Hematopoietic multipotent progenitor cell treated with erythropoietin and hydrocortisone succinate and interleukin-3 and kit ligand, for 6 days (in vitro differentiated cells): ENCODE results near the gene ATF1.

Experiments used
- DNase-seq: peaks from one replicate; pipeline ENCODE4 v3.0.0-alpha.2; 2015

The ATF1 gene

DNA sequence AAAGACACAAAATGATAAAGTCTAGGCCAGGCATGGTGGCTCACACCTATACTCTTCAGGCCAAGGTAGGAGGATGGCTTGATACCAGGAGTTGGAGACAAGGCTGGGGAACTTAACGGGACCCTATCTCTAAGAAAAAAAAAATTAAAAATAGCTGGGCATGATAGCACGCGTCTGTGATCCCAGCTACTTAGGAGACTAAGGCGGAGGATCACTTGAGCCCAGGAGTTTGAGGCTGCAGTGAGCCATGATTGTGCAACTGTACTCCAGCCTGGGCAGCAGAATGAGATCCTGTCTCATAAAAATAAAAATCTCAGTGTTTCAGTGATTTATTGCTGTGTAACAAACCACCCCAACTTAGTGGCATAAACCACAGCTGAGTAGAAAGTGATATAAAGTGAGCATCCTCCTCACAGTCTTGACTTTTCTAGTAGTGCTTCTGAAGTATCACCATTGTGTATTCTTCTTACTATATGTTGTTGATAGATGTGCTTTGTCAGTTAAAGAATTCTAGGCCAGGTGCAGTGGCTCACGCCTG lies 10.6 kb upstream of the ATF1 start:
- DNase-seq: no peak

DNA sequence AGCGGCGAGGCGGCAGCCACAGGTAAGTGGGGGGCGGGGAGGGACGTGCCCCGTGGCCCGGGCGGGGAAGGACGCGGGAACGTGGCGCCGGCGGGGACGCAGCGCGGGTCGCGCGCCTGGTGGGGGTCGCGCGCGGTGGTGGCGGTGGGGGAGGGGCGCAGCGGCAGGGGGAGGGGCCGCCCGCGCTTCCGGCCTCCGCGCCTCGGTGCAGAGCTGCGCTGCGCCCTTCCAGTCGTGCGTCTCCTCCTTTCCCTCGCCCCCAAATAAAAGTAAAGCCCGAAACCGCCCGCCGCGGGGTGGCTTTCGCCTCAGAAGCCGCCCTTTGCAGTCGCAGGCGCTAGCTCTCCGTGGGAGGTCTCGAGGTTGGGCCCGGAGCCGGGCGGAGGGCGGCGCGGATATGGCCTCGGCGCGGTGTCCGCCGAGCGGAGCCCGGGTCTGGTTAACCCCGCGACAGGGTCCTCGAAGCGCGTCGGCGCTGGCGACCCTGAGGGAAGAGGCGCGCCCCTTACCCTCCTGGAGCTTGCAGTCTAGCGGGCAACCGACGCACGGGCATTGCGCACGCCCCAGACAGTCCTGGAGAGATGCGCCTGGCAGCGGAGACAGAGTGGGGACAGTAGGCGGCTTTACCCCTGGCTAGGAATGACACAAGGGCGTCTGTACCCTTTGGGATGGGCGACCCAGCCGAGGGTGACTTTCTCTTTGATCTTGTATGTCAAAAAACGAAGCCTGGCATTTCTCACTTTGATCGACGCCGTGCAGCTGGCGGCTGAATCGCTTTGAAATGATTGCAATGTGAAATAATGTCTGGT lies 589 bp downstream of the ATF1 start:
- DNase-seq: peak; percentile 72

DNA sequence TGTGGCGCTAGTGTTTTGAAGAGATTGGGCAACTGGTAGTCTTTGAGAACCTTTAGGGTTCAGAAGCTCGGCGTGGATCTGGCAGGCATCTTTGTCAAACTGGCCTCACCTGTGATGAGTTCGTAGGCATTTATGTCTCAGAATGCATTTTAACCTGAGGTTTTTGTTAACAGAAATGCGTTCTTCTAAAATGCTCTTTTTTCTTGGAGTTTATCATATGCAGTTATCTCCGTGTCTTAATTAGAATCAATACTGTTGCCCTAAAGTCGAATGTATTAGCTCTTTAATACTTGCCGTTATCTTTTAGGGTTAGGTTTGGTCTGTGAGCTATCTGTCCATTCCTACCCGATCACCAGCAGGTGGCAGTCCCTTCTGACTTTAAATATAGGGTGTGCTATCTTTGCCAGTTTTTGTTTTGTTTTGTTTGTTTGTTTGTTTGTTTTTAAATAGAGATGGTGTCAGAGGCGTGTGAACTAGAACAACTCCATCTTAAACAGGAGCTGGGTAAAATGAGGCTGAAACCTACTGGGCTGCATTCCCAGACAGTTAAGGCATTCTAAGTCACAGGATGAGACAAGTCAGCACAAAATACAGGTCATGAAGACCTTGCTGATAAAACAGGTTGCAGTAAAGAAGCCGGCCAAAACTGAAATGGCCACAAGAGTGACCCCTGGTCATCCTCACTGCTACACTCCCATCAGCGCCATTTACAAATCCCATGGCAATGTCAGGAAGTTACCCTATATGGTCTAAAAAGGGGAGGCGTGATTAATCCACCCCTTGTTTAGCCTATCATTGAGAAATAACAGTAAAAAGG lies 1.4 kb downstream of the ATF1 start:
- DNase-seq: peak; percentile 87

DNA sequence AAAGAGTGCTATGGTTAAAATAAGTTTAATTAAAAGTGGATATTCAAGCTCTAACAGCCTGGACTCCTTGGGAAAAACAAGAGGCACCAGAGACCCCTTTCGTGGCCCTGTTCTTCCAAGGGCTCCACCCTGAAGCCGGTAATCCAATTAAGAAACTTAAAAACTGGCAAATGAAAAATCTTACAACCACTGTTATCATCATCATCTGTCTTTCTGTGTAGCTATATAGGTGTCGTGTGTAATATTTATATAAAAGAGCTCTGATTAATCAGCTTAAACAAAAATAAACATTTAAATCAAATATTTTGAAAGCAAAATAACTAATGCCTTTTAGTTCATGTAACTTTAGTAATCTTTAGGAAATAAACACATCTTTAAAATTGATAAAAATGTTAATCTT lies 4.5 kb downstream of the ATF1 start:
- DNase-seq: no peak

DNA sequence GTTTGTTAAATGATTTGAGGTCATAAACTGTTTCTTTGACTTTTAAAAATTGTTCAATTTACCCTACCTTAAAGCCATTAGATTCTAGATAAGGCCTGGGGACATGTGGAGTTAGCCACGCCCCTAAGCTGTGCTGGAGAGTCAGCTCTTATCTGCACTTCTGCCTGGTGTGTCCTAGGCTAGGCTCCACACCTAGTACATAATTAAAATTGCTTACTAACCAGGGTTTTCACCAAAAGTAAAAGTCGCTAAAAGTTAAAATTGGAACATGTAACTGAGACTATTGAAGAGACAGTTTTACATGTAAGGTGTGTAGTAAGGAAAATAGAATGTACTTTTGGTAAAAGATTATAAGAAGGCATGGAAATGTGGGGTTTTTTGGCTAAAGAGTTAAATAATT lies 4.9 kb downstream of the ATF1 start:
- DNase-seq: peak; percentile 91

DNA sequence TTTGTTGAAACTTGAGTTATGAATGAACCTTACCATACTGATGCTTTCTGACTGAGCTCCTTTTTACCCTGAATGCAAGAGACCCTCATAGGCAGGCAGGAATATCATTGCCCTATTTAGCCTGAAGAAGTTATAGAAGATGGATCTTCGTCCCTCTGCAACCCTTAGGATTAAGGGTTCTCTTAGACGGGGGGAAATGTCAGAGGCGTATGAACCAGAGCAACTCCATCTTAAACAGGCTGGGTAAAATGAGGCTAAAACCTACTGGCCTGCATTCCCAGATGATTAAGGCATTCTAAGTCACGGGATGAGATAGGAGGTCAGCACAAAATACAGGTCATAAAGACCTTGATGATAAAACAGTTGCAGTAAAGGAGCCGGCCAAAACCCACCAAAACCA lies 7.5 kb downstream of the ATF1 start:
- no peak for DNase-seq

DNA sequence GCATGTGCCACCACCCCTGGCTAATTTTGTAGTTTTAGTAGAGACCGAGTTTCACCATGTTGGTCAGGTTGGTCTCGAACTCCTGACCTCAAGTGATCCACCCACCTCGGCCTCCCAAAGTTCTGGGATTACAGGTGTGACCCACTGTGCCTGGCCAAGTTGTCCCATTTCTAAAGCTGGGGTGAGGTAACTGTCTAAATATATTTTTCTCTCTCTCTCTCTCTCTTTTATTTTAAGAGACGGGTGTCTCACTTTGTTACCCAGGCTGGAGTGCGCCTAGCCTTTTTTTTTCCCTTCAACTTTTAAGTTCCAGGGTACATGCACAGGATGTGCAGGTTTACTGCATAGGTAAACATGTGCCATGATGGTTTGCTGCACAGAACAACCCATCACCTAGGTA lies 8.6 kb downstream of the ATF1 start:
- no peak for DNase-seq

DNA sequence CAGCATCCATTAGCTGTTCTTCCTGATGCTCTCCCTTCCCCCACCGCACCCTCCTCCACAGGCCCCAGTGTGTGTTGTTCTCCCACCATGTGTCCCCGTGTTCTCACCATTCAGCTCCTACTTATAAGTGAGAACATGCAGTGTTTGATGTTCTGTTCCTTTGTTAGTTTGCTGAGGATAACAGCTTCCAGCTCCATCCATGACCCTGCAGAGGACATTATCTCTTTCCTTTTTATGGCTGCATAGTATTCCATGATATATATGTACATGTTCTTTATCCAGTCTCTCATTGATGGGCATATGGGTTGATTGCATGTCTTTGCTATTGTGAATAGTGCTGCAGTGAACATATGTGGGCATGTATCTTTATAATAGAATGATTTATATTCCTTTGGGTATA lies 9.0 kb downstream of the ATF1 start:
- DNase-seq: no peak

DNA sequence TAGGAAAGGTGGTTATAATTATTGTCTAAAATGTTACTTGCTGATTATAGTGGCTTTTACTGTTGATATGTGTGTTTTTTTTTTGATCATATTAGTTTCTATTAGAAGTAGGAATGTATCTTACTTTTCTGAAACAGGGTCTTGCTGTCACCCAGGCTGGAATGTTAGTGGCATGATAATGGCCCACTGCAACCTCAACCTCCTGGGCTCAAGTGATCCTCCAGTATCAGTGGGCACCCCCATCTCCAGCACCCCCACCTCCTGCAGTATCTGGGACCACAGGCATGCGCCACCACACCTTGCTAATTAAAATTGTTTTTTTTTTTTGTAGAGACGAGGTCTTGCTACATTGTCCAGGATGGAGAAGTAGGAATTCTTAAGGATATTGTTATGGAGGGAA lies 11.3 kb downstream of the ATF1 start:
- DNase-seq: peak; percentile 67

DNA sequence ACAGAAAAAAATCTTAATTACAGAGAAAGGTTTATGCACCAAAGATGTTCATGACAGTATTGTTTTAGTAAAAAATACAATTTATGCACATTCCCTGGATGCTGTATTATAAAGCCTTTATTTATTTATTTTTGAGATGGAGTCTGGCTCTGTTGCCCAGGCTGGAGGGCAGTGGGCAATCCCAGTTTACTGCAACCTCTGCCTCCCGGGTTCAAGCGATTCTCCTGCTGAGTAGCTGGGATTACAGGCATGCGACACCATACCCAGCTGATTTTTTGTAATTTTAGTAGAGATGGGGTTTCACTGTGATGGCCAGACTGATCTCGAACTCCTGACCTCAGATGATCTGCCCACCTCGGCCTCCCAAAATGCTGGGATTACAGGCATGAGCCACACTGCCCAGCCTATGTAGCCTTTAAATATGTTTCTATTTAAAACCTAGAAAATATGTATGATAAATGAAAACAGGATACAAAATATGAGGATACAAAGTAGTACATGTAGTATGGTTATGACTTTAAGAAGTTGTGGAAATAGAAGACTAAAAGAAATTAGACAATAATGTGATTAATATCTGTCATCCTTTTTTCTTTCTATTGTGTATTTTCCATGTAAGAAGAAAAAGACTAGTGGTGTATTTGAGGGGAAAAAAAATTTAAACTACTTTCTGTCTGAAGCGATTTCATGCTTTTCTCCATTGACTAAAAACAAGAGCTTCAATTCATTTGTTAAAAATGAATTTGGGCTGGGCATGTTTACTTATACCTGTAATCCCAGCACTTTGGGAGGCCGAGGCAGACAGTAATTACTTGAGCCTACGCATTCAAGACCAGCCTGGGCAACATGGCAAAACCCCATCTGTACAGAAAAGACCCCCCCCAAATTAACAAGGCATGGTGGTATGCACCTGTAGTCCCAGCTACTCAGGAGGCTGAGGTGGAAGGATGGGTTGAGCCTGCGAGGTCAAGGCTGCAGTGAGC lies 13.1 kb downstream of the ATF1 start:
- DNase-seq: no peak

DNA sequence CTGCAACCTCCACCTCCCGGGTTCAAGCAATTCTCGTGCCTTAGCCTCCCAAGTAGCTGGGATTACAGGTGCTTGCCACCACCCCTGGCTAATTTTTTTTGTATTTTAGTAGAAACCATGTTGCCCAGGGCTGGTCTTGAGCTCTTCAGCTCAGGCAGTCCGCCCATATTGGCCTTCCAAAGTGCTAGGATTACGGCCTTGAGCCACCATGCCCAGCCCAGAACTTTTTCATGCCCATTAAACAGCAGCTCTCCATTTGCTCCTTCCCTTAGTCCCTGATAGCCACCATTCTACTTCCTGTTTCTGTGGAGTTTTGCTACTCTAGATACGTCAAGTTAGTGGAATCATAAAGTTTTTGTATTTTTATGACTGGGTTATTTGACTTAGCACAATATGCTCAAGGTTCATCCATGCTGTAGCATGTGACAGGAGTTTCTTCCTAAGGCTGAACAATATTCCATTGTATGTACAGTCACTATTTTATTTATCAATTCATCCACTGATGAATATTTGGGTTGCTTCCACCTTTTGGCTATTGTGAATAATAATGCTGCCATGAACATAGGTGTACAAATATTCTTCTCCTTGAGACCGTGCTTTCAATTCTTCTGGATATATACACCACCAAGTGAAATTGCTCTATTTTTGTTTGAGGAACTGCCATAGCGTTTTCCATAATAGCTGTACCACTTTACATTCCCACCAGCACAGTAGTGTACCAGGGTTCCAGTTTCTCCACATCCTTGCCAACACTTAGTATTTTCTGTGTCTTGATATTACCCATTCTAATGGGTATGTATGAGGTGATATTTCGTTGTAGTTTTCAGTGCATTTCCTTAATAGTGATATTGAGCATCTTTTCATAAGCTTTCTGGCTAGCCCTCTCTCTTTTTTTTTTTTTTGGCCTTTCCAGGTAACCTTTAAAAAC lies 15.0 kb downstream of the ATF1 start:
- no peak for DNase-seq

DNA sequence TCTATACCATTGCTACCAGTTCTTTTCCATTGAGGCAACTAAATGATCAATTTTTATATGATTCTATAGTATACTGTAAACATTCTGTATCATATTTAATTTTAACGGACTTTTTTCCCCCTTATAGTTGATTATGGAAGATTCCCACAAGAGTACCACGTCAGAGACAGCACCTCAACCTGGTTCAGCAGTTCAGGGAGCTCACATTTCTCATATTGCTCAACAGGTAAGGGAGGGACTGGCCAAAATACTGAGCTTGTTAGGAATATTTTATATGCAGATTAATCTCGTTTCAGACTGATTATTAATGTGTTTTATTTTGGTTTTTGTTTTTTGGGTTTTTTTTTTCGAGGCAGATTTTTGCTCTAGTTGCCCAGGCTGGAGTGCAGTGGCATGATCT lies 16.1 kb downstream of the ATF1 start:
- DNase-seq: no peak

DNA sequence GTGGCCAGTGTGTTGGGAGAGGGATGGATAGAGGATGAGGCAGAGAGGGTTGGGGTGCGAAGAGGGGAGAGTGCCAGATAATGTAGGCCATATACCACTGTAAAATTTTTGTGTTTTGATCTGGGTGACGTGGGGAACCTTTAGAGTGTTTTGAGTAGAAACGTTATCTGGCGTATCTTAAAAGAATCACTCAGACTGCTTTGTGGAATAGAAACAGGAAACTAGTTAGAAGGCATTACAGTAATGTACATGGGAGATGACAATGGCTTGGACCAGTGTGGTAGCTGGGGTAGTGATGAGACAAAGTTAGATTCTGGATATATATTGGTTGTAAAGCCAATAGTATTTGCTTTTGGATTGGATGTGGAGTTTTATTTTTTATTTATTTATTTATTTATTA lies 20.6 kb downstream of the ATF1 start:
- no peak for DNase-seq

DNA sequence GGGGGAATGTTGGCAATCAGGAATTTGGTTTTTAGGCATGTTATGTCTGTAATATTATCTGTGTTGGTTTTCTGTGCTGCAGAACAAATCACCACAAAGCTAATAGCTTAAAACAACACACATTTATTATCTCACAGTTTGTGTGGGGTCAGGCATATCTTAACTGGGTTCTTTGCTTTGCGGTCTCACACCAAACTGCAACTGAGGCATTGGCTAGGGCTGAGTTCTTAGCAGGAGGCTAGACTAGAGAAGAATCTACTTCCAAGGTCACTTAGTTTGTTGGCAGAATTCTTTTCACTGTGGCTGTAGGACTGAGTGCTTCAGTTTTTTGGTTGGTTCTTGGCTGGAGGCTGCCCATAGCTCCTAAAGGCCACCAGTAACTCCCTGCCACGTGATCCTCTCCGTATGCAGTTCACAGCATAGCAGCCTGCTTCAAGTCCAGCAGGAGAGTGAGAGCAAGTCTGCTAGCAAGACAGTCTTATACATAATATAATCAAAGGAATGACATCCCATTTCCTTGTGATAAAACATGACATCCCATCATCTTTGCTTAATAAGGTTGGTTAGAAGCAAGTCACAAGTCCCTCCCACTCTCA lies 21.6 kb downstream of the ATF1 start:
- DNase-seq: no peak

DNA sequence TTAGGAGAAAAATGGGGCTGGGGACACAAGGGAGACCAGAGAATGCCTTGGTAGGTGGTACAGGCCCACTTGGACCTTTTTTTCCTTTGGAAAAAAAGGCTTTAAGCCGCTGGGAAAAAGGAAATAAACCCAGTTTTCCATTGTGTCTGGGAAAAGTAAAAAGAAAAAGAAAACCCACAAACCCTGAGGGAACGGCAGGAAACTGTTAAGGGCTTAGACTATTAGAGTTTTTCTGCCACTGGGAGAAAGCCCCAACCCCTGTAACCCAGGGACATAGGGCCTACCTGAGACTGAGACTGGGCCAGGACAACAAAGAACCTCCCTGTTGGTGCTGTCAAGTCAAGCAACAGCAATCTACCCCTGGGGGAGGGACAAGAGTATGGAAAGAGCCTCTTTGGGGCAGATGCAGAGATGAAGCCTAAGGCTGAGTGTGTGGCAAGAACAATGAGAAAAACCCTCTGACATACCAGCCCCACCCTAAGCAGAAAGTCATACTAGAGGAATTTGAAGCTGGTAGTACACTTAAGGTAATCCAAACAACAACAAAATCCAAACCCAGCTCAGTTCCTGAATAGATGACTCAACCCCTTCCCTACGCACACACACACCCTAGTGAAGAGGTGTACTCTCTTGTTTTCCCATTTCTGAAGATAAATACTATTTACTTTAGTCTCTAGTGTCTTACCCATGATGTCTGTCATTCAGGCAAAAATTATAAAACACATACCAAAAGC lies 22.8 kb downstream of the ATF1 start:
- no peak for DNase-seq

DNA sequence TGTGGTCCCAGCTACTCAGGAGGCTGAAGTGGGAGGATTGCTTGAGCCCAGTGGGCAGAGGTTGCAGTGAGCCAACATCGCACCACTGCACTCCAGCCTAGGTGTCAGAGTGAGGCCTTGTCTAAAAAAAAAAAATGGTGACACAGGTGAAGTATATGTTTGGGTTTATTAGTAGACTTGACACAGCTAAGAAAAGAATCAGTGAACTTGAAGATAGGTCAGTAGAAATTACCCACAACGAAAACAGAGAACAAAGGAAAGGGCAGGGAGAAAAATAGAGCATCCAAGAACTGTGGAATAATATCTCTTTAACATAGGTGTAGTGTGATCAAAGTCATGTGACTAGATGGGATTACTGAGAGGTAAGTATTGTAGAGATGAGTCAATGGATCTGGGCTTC lies 23.7 kb downstream of the ATF1 start:
- DNase-seq: no peak

DNA sequence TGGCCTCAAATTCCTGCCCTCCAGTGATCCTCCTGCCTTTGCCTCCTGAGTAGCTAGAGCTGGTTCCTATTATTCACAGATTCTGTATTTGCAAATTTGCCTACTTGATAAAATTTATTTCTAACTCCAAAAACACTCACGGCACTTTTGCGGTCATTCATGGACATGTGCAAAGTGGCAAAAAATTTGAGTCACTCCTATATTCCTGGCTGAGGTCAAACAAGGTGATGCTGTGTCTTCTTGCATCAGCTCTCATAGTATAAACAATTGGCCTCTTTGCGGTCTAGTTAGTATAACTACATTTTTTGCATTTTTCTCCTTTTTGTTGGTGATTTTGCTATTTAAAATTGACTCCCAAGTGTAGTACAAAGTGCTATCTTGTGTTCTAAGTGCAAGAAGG lies 24.7 kb downstream of the ATF1 start:
- DNase-seq: no peak

DNA sequence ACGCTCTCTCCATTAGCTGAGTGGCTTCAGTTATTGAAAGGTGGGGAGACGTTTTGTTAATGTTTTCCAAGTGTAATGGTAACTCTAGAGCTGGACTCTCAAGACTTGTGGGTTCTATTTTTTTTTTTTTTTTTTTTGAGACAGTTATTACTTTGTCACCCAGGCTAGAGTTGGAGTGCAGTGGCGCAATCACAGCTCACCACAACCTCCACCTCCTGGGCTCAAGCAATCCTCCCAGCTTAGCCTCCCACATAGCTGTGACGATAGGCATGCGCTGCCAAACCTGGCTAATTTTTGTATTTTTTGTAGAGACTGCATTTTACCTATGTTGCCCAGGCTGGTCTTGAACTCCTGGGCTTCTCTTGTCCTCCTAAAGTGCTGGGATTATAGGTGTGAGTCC lies 26.2 kb downstream of the ATF1 start:
- no peak for DNase-seq

DNA sequence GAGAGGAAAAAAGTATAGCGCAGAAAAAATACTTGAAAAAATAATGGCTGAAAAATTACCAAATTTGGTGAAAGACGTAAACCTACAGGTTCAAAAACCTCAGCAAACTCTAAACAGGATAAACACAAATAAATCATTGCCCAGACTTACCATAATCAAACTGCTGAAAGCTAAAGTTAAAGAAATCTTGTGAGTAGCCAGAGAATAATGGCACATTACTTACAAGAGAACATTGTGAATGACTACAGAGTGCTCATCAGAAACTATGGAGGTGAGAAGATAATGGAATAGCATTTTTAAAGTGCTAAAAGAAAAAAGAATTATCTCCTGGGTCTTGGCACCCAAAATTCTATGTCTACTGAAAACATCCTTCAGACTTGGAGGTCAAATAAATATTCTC lies 36.0 kb downstream of the ATF1 start:
- DNase-seq: peak; percentile 40

DNA sequence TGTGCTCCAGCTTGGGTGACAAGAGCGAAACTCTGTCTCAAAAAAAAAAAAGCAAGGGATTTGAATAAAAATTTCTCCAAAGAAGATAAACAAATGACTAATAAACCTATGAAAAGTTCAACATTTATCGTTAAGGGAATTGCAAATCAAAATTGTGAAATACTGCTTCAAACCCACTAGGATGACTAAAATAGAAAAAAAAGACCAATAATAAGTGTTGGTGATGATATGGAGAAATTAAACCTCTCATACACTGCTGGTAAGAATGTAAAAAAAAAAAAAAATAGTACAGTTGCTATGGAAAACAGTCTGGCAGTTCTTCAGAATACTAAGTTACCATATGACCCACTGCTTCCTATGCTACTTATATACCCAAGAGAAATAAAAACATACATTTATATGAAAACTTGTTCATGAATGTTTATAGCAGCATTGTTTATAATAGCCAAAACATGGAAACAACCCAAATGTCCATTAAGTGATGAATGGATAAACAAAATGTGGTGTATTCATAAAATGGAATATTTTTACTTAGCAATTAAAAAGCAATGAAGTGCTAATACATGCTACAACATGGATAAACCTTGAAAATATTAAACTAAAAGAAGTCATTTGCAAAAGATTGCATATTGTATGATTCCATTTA lies 39.5 kb downstream of the ATF1 start:
- DNase-seq: no peak
